Fibroblast of lung (primary cell): ENCODE data around the gene LOXHD1. TPM values are rescaled to one million over a fixed set of nuclear protein-coding genes. Genes with fewer than 3 reads are reported as not detected.
A peak's percentile ranks its signal among the peaks of the same experiment; 100 is the strongest.

Experiments used
- DNase-seq, 2 donors: peaks; one replicate each; pipeline versions ENCODE4 v3.0.0 to v3.0.0-alpha.2; 2010; ENCODE audit warnings: low read depth in 2 of 2
- H2AFZ ChIP-seq: 2 replicates; pipeline ENCODE4 v1.5.1; 2012; ENCODE audit warnings: low read length, control low read depth, inconsistent platforms
- H3K27ac ChIP-seq: 2 replicates; pipeline ENCODE4 v1.5.1; 2011; ENCODE audit warnings: low read length, control low read depth; ENCODE audit not compliant: insufficient read depth
- H3K27me3 ChIP-seq: 2 replicates; pipeline ENCODE4 v1.5.1; 2011; ENCODE audit warnings: mild to moderate bottlenecking, low read length; ENCODE audit not compliant: control insufficient read depth, insufficient read depth
- H3K36me3 ChIP-seq: 2 replicates; pipeline ENCODE4 v1.5.1; 2011; ENCODE audit warnings: low read length; ENCODE audit not compliant: control insufficient read depth, insufficient read depth
- H3K4me1 ChIP-seq: 2 replicates; pipeline ENCODE4 v1.5.1; 2011; ENCODE audit warnings: low read length; ENCODE audit not compliant: control insufficient read depth, insufficient read depth; ENCODE audit errors: extremely low read depth
- H3K4me2 ChIP-seq: 2 replicates; pipeline ENCODE4 v1.5.1; 2011; ENCODE audit warnings: low read length, control low read depth; ENCODE audit not compliant: insufficient read depth; ENCODE audit errors: extremely low read depth
- H3K4me3 ChIP-seq, 4 experiments: fragments of 200-600 bp in 1 of 4; sonication (generic) in 1 of 4; replicated peaks in 1 of 4; 2 replicates each; pipeline ENCODE4 v1.5.1; 2011 to 2016; ENCODE audit warnings: low read length in 4 of 4, low read depth in 3 of 4, mild to moderate bottlenecking in 3 of 4, control low read depth in 2 of 4, inconsistent platforms in 1 of 4, mixed read lengths in 1 of 4; ENCODE audit not compliant: insufficient read depth in 1 of 4; ENCODE audit errors: control extremely low read depth in 1 of 4
- H3K79me2 ChIP-seq: 2 replicates; pipeline ENCODE4 v1.5.1; 2012; ENCODE audit warnings: mild to moderate bottlenecking, low read length, inconsistent platforms; ENCODE audit not compliant: control insufficient read depth, insufficient read depth
- H3K9ac ChIP-seq: 2 replicates; pipeline ENCODE4 v1.5.1; 2011; ENCODE audit warnings: mild to moderate bottlenecking, low read length, control low read depth; ENCODE audit not compliant: insufficient read depth
- H3K9me3 ChIP-seq: 2 replicates; pipeline ENCODE4 v1.5.1; 2012; ENCODE audit warnings: low read depth, low read length; ENCODE audit not compliant: control insufficient read depth, insufficient read depth
- H4K20me1 ChIP-seq: 2 replicates; pipeline ENCODE4 v1.5.1; 2011; ENCODE audit warnings: low read length; ENCODE audit not compliant: control insufficient read depth, insufficient read depth; ENCODE audit errors: extremely low read depth
- EZH2 ChIP-seq: IDR thresholded peaks from 2 replicates; pipeline ENCODE4 v1.5.1; 2012; ENCODE audit warnings: low read length, control low read depth, mild to moderate bottlenecking; ENCODE audit errors: missing control alignments
- polyA plus RNA-seq, 2 donors: library from polyadenylated mRNA; depleted of rRNA in 1 of 2; stranded (reverse) in 1 of 2; unstranded in 1 of 2; fragments of >200 nt; gene quantifications; 2 replicates each; pipeline ENCODE4 v1.2.1, GENCODE V29; 2011 to 2012; ENCODE audit warnings: missing spikeins in 1 of 2
- total RNA-seq: library from RNA; depleted of rRNA; stranded (reverse); fragments of >200 nt; gene quantifications from 2 replicates; pipeline ENCODE4 v1.2.1, GENCODE V29; 2014
- TF ChIP-seq, protein P1 (sequence below), 2 donors: IDR thresholded peaks in 1 of 2; conservative IDR thresholded peaks in 1 of 2; 1 replicate in 1 of 2; 2 replicates in 1 of 2; pipeline ENCODE4 v1.5.1; 2011 to 2012; ENCODE audit warnings: low read length in 2 of 2, control low read depth in 1 of 2, inconsistent platforms in 1 of 2, low read depth in 1 of 2, mild to moderate bottlenecking in 1 of 2

Gene LOXHD1
- total and polyA plus RNA-seq, 2 donors (not counting 1 experiment from before 2014, with no cell fraction given) = not detected

DNA sequence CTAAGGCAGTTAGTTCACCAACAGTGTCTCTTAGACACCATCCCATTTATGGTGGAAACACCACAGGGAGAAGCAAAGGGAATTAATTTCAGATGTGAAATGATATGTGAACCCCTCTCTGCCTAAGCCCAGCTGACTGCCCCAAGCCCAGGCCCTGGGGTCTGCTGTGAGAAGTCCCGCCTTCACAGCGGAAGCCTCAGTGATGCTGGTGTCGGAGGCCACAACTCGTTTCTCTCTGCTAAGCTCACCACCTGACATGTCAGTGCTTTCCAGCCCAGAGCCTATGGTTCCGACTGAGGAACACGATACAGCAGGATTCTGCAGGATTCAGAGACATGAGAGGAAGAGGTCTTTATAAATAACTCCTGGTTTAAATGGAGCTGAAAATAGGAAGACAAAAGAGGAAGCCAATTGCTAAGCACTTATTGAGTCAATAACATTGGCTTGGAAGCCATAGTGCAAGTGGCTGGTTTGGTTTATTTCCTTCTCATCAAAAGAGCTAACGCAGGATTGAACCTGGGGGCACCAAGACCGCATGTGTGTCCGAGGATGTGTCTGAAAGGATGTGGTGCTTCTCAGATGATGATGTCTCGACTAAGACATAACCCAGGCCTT, 21.9 kb upstream of the LOXHD1 start:
- H3K27ac ChIP-seq = no peak overlapping the region
- H4K20me1 ChIP-seq = no peaks in the 10 kb centered on the region
- H3K9ac ChIP-seq = no peak overlapping the region
- H3K9me3 ChIP-seq = no peaks in the 10 kb centered on the region
- H3K36me3 ChIP-seq = no peaks in the 10 kb centered on the region
- DNase-seq = no peak
- no peaks in the 10 kb centered on the region for H3K4me1 ChIP-seq
- no peaks in the 10 kb centered on the region for H3K79me2 ChIP-seq
- no peak overlapping the region for H3K4me2 ChIP-seq
- no peak overlapping the region for H3K4me3 ChIP-seq
- H3K27me3 ChIP-seq = no peaks in the 10 kb centered on the region
- H2AFZ ChIP-seq = no peak overlapping the region
- no peak for TF ChIP-seq EZH2
- TF ChIP-seq, protein P1, sequence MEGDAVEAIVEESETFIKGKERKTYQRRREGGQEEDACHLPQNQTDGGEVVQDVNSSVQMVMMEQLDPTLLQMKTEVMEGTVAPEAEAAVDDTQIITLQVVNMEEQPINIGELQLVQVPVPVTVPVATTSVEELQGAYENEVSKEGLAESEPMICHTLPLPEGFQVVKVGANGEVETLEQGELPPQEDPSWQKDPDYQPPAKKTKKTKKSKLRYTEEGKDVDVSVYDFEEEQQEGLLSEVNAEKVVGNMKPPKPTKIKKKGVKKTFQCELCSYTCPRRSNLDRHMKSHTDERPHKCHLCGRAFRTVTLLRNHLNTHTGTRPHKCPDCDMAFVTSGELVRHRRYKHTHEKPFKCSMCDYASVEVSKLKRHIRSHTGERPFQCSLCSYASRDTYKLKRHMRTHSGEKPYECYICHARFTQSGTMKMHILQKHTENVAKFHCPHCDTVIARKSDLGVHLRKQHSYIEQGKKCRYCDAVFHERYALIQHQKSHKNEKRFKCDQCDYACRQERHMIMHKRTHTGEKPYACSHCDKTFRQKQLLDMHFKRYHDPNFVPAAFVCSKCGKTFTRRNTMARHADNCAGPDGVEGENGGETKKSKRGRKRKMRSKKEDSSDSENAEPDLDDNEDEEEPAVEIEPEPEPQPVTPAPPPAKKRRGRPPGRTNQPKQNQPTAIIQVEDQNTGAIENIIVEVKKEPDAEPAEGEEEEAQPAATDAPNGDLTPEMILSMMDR (conservative IDR thresholded peaks at IDR 0.05 in 1 of 2, IDR thresholded peaks at IDR 0.05 in 1 of 2; ENCODE audit: low read depth in 1 of 2, low read length in 2 of 2) = no peak

DNA sequence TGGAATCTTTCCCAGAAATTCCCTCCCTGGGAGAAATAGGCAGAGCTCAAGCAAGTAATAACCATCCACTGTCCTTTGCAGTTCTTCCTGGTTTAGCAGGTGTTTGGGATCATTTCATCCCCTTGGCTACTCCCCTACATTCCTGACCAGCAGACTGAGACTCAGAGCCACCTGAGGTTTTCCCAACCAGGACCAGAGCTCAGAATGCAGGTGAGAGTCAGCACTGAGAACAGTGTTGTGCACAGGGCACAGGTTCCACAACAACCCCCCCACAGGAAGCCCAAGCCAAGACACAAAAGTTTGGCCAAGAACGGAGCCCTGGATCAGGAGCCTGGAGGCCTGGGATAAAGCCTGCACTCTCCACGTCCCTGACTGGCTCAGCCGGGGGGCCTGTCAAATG, 21.0 kb upstream of the LOXHD1 start:
- H3K4me2 ChIP-seq = no peak overlapping the region
- no peaks in the 10 kb centered on the region for H3K79me2 ChIP-seq
- H3K27me3 ChIP-seq = no peaks in the 10 kb centered on the region
- no peak overlapping the region for H3K27ac ChIP-seq
- H3K4me1 ChIP-seq = no peaks in the 10 kb centered on the region
- no peak for TF ChIP-seq EZH2
- TF ChIP-seq, protein P1 (conservative IDR thresholded peaks at IDR 0.05 in 1 of 2, IDR thresholded peaks at IDR 0.05 in 1 of 2; ENCODE audit: low read depth in 1 of 2, low read length in 2 of 2) = no peak
- H3K9me3 ChIP-seq = no peaks in the 10 kb centered on the region
- H4K20me1 ChIP-seq = no peaks in the 10 kb centered on the region
- H3K4me3 ChIP-seq = no peak overlapping the region
- H2AFZ ChIP-seq = no peak overlapping the region
- DNase-seq = no peak
- H3K9ac ChIP-seq = no peak overlapping the region
- no peaks in the 10 kb centered on the region for H3K36me3 ChIP-seq

DNA sequence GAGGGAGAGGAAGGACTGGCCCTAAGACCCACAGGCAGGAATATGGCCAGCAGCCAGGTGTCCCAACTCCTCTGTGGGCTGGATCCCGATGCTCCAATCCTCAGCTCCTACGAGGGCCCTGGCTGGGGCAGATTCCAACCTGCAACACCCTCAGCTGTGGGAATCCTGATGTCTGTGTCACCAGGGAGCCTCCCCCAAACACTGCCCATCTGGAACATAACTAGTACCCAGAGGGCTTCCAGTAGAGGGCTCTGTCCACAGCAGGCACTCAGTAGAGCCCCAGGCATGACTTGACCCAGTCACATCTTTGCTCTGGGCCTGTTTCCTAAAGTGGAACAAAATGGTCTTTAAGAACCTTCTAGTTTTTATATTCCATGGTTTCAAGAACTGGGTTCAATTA, 20.6 kb upstream of the LOXHD1 start:
- H4K20me1 ChIP-seq = no peaks in the 10 kb centered on the region
- H3K27me3 ChIP-seq = no peaks in the 10 kb centered on the region
- H3K9ac ChIP-seq = no peak overlapping the region
- H3K27ac ChIP-seq = no peak overlapping the region
- H3K4me2 ChIP-seq = no peak overlapping the region
- no peaks in the 10 kb centered on the region for H3K9me3 ChIP-seq
- H3K4me1 ChIP-seq = no peaks in the 10 kb centered on the region
- TF ChIP-seq, protein P1 (conservative IDR thresholded peaks at IDR 0.05 in 1 of 2, IDR thresholded peaks at IDR 0.05 in 1 of 2; ENCODE audit: low read depth in 1 of 2, low read length in 2 of 2) = no peak
- peak; percentile 4 to 20 for DNase-seq
- no peaks in the 10 kb centered on the region for H3K79me2 ChIP-seq
- no peak overlapping the region for H3K4me3 ChIP-seq
- H2AFZ ChIP-seq = no peak overlapping the region
- no peaks in the 10 kb centered on the region for H3K36me3 ChIP-seq
